WI38 (cell line): Measurements from ENCODE around the gene PPAT.
"Not testable (repeated sequence)": the region's sequence is repeated elsewhere in the genome, so short reads cannot be mapped to it uniquely, and the experiment has no call there.

Experiments
- H3K4me3 ChIP-seq: 2 replicates; pipeline ENCODE4 v1.5.1; 2011; ENCODE audit warnings: low read depth, mild to moderate bottlenecking, control low read depth, low read length
- CTCF ChIP-seq: IDR thresholded peaks from 2 replicates; pipeline ENCODE4 v1.5.1; 2012; ENCODE audit warnings: low read depth, mild to moderate bottlenecking, control low read depth, low read length

PPAT gene

GRCh38 chr4:56460085-56460484 is 24.7 kb upstream of the PPAT start:
- H3K4me3 ChIP-seq = no peak overlapping the region
- TF ChIP-seq CTCF = no peak

- no peak overlapping the region for H3K4me3 ChIP-seq
- no peak for TF ChIP-seq CTCF
Measured at GRCh38 chr4:56450342-56450741, 14.9 kb upstream of the PPAT start.

GRCh38 chr4:56449475-56449874 is 14.1 kb upstream of the PPAT start:
- H3K4me3 ChIP-seq = not testable (repeated sequence)

GRCh38 chr4:56448301-56448700 is 12.9 kb upstream of the PPAT start:
- no peak for TF ChIP-seq CTCF
- no peak overlapping the region for H3K4me3 ChIP-seq

GRCh38 chr4:56445699-56446098 is 10.3 kb upstream of the PPAT start:
- no peak overlapping the region for H3K4me3 ChIP-seq
- no peak for TF ChIP-seq CTCF

- TF ChIP-seq CTCF = no peak
- H3K4me3 ChIP-seq = no peak overlapping the region
Measured at GRCh38 chr4:56444719-56445118, 9.3 kb upstream of the PPAT start.

GRCh38 chr4:56440983-56441382 is 5.6 kb upstream of the PPAT start:
- no peak overlapping the region for H3K4me3 ChIP-seq
- no peak for TF ChIP-seq CTCF

- H3K4me3 ChIP-seq = no peak overlapping the region
- TF ChIP-seq CTCF = no peak
Measured at GRCh38 chr4:56438766-56439165, 3.4 kb upstream of the PPAT start.
